ENCODE data around the gene ANKMY1.

GRCh38 chr2:240430595-240430994 is 127.2 kb downstream of the ANKMY1 start:
- TF ChIP-seq CTCF (IDR thresholded peaks at IDR 0.05) (no peak), POLR2A (IDR thresholded peaks at IDR 0.05) (no peak)
